Measurements from ENCODE around the gene ZDHHC16.
"Not testable (repeated sequence)": the region's sequence is repeated elsewhere in the genome, so short reads cannot be mapped to it uniquely, and the experiment has no call there.

Gene ZDHHC16

DNA sequence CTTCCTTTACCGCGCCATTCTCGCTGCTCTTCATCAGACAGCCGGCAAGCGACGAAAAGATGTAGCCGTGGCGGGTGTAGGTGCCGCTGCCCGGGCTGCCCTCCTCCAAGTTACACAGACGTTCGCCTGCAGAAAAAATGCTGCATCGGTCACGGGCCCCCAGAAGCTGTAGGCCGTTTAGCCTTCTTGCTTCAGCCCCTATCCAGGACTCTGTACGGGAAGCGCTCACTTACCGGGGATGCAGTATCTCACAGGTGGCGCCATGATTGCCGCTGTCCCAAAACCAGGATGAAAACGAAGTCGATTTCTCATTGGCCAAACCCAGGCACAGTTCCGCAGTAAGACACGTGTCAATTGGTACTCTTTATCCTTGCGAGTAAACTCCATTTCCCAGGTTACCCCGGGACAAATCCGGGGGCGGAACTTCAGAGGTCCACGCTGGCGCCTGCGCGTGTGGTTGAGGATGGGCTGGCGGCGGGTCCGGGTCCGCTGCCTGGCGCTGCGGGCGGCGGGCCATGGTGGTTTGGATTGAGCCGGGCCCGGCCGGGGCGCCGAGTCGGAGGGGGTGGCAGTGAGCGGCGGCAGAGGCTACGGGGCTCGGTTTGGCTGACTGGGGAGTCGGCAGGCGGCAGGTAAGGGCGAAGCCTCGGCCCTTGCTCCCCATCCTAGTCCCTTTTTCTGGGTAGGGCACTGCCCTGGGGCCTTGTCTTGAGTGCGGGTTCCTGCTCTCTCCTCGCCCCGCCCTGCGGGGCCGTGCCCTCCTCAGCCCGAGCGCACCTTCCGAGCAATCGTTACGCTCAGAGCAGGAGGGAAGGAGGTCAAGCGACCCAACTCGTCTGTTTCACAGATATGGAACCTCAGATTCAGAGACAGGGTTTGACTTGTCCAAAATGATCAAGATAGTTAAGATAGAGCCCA lies at the start of gene ZDHHC16, which contains the start of gene EXOSC1:
ZDHHC16 (plus strand) TSS at position 454 of the 918 bp plus-strand sequence. CDS start 5,501 bp downstream, outside the sequence.
EXOSC1 (minus strand) TSS at position 285 of the 918 bp plus-strand sequence; CDS start at position 264, 21 bp downstream.
- in situ Hi-C loops (cut with HindIII; ENCODE audit: low pct_ligation_motif_present, low pct_unique_long_range_greater_than_20kb, low sequenced_read_pairs) = no loop called here

DNA sequence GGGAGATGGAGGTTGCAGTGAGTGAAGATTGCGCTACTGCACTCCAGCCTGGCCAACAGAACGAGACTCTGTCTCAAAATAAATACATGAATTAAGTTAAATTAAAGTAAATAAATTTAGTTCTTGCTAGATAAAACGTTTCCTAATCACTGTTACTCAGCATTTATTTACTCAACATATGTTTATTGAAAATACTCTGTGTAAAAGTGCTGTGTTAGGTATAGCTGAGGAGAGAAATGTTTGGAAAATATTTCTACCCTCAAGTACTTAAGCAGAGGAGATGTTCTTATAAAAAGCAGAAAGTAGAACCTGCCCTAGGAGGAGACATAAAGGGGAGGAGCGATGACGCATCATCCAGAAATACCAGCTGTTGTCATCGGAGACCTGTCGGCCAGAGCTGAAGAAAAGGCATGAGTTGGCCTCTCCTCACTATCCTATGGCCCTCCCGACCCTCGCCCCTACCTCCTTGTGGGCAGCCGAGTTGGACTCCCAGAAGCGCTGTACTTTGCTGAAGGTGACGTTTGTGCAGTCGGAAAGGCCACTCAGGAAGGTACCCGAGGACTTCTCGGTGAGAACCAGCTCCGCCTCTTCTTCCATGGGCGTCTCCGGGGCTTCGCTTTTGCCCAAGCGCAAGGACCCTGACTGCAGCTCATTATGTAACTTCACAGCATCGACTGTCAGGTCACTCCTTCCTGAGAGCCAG lies 46.0 kb upstream of the ZDHHC16 start:
- in situ Hi-C loops (cut with HindIII; ENCODE audit: low pct_ligation_motif_present, low pct_unique_long_range_greater_than_20kb, low sequenced_read_pairs) = no loop called here

More for the DNA sequence above, at the start of gene ZDHHC16, which contains the start of gene EXOSC1:
- DNase-seq = peak; percentile 98

DNA sequence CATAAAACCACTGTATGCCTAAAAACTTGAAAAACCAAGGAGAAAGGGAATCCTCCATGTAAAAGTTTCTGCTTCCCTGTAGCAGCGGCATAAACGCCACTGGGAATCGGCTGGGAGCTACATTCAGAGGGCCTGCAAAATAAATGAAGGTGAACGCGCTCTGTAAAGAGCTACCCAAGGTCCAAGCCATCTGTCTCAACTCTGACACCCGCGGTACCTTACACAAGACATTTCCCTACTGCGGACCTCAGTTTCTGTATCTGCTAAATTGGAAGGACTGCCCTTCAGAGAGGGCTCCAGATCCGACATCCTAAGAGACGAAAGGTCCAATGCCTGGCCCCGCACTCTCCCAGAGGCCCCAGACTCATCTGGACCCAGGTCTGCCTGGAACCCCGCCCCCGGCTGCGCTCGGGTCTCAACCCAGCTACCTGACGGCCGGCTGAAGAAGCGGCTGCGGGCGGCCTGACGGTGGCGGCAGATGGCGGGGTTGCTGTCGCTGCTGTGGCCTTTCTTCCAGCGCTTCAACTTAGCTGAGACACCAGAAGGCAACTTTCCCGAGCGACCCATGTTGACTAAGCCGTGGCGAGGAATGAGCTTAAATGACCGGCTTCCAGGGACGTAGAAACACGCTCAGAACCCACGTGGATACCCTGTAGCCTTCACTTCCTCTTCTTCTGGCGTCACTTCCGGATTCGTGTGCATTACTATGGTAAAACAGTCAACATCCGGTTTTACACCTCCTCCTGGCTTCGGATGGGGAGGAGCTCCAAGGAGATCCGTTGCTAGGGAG lies 45.1 kb upstream of the ZDHHC16 start, which contains the start of gene RRP12:
RRP12 (minus strand) TSS at position 676 of the 790 bp plus-strand sequence; CDS start at position 567, 109 bp downstream.
- in situ Hi-C loops (cut with HindIII; ENCODE audit: low pct_ligation_motif_present, low pct_unique_long_range_greater_than_20kb, low sequenced_read_pairs) = no loop called here
- DNase-seq = peak; percentile 100

More for the DNA sequence above, 46.0 kb upstream of the ZDHHC16 start:
- DNase-seq = peak; percentile 85

DNA sequence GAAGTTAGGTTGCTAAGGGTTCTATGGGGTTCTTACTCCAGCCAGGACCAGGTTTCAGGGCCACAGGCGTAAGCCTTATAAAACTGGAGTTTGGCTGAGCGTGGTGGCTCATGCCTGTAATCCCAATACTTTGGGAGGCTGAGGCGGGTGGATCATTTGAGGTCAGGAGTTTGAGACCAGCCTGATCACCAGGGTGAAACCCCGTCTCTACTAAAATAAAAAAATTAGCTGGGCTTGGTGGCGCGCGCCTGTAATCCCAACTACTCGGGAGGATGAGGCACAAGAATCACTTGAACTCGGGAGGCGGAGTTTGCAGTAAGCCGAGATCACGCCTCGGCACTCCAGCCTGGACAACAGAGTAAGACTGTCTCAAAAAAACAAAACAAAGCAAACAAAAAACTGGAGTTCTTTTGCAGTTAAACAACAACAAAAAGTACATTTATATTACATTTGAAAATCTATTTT lies 44.5 kb upstream of the ZDHHC16 start:
- in situ Hi-C loops (cut with HindIII; ENCODE audit: low pct_ligation_motif_present, low pct_unique_long_range_greater_than_20kb, low sequenced_read_pairs) = no loop called here
- DNase-seq = no peak

DNA sequence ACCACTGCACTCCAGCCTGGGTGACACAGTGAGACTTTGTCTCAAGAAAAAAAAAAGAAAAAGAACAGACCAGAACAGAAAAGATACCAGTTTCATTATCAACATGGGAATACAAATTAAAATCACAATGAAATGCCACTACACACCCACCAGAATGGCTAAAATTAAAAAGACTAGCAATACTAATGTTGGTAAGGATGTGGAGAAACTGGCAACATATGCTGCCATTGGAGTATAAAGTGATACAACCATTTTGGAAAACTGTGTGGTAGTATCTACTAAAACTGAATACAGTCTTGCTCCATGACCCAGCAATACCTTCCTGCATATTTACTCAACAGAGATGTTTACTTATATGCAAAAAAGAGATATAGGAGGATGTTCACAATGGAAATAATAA lies 41.9 kb upstream of the ZDHHC16 start:
- no peak for DNase-seq
- in situ Hi-C loops (cut with HindIII; ENCODE audit: low pct_ligation_motif_present, low pct_unique_long_range_greater_than_20kb, low sequenced_read_pairs) = no loop called here

DNA sequence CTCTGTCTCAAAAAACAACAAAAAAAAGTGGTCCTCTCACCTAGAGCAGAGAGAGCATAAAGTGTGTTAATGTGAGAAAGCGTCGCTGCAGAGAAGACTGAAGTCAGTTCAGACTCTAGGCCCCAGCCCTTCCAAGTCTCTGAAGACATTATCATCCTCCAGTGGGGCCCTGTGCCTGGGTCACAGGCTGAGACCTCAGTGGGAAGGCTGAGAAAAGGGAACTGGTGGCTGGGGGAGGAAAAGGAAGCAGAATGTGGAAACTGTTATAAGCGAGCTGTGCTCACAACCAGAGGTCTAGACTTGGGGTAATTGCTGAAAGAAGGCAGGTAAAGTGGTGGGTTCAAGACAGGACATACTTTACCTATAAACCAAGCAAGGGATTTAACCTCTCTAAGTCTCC lies 39.9 kb upstream of the ZDHHC16 start:
- in situ Hi-C loops (cut with HindIII; ENCODE audit: low pct_ligation_motif_present, low pct_unique_long_range_greater_than_20kb, low sequenced_read_pairs) = no loop called here
- DNase-seq = no peak

DNA sequence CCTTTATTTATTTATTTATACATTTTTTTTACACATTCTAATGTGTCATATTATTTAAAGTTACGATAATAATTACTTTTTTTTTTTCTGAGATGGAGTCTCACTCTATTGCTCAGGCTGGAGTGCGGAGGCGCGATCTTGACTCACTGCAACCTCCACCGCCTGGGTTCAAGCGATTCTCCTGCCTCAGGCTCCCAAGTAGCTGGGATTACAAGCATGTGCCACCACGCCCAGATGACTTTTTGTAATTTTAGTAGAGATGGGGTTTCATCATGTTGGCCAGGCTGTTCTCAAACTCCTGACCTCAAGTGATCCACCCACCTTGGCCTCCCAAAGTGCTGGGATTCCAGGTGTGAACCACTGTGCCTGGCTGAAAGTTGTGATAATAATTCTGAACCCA lies 39.5 kb upstream of the ZDHHC16 start:
- DNase-seq; in situ Hi-C loops (cut with HindIII; ENCODE audit: low pct_ligation_motif_present, low pct_unique_long_range_greater_than_20kb, low sequenced_read_pairs): not testable (repeated sequence)

DNA sequence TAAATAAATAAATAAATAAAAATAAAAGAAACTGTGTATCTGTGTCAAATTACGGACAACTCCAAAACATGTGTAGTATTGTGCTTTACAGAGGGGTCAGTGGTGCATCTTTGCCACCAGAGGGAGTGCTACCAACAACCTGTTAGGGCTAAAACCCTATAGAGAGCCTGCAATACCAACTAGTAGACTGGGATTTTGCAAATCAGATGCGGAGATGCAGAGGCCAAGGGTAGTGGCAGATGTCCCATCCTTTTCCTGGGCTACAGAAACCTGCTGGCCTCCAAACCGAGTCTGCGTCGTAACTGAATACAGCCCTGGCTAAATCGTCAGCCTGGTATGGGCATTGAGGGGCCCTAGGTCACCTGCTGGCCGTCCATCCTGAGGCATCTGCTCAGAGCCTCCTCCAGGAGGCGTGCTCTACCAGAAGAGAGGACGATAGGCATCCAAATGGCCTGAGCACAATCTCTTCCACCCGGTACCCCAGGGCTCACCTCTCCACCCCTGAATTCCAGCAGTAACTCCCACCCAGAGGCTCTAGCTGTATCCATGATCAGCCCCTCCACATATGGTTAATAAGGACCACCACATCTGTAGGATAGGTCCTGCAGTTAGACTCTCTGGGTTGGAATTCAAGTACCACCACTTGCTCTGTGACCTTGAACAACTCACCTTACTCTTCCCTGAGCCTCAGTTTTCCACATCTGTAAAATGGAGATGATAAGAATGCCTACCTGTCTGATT lies 38.6 kb upstream of the ZDHHC16 start:
- peak; percentile 88 for DNase-seq
- in situ Hi-C loops (cut with HindIII; ENCODE audit: low pct_ligation_motif_present, low pct_unique_long_range_greater_than_20kb, low sequenced_read_pairs) = no loop called here

DNA sequence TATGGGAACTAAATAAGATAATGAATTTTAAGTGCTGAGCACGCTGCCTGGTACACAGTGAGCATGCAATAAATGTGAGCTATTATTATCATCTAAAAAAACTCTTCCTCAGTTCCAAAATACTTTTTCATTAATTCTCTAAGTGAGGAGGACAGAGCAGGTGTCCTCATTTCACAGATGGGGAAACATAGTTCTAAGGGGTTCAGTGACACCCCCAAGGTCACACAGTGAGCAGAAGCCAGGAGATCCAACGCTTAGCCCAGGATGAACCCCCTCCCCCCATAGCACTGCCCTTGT lies 38.1 kb upstream of the ZDHHC16 start:
- in situ Hi-C loops (cut with HindIII; ENCODE audit: low pct_ligation_motif_present, low pct_unique_long_range_greater_than_20kb, low sequenced_read_pairs) = no loop called here
- DNase-seq = no peak

DNA sequence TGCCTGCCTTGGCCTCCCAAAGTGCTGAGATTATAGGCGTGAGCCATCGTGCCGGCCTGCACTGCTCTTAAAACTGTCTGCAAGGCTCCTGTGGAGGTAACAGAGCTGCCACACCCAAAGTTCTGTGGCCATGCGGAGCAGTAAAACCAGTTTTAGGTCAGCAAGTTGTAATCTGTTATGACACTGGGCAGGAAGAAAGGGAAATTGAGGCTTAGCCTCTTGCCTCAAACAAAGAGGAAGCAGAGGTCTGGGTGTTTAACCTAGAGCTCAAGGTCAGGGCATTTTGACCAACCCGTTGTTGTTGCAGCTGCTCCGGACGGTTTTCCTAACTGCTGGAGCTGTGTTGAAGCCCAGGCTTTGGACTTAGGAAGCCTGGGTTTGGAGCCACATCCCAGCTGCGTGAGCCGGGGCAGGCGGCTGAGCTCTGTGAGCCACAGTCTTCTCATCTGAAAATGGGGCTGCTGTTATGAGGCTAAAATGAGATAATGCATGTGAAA lies 37.4 kb upstream of the ZDHHC16 start:
- DNase-seq = no peak
- in situ Hi-C loops (cut with HindIII; ENCODE audit: low pct_ligation_motif_present, low pct_unique_long_range_greater_than_20kb, low sequenced_read_pairs) = no loop called here

DNA sequence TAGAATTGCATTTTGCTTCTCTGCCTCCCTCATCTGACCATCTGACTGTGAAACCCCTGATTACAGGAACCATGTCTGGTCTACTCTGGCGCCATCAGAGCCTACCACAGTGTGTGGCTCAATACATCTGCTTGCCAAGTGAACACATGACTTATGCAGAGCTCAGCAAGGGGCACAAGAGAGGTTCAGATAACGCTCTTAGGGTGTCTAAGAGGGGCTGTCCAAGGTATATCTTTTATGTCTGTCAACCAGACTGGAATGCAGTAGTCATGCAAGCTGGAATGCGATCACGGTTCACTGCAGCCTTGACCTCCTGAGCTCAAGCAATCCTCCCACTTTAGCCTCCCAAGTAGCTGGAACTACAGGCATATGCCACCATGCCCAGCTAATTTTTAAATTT lies 34.6 kb upstream of the ZDHHC16 start:
- in situ Hi-C loops (cut with HindIII; ENCODE audit: low pct_ligation_motif_present, low pct_unique_long_range_greater_than_20kb, low sequenced_read_pairs) = no loop called here
- peak; percentile 84 for DNase-seq

DNA sequence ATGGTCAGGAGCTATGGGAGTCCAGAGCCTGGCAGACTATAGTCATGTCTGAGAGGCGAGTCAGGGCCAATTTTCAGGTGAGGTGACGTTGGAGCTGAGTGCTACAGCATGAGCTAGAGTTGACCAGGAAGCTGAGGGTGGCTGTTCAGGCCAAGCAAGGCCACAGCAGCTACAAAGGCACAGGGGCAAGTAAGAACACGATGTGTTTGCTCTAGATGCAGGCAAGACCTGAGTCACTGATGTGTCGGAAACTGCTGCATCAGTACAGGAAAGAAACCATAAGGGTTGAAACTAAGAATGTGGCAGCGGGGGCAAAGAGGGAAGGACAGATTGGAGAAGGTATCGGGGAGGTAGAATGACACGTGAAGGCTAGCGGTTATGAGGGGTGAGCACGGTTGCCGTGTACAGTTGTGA lies 33.1 kb upstream of the ZDHHC16 start:
- in situ Hi-C loops (cut with HindIII; ENCODE audit: low pct_ligation_motif_present, low pct_unique_long_range_greater_than_20kb, low sequenced_read_pairs) = no loop called here
- DNase-seq = no peak

DNA sequence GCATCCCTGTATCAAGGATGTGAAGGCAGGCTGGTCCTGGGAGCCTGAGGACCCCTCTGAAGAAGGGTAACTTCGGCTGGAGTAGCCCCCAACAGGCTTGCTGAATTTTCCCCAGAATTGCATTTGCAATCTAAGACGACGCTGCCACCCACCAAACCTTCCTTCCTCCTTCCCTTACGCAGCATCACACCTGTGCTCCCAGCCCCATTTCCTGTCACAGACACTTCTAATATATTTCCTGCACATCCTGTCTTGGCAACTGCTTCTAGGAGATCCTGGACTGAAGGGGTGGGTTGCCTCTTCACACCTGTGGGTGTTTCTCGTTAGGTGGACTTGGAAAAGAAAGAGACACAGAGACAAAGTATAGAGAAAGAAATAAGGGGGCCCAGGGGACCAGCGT lies 29.4 kb upstream of the ZDHHC16 start:
- no peak for DNase-seq
- in situ Hi-C loops (cut with HindIII; ENCODE audit: low pct_ligation_motif_present, low pct_unique_long_range_greater_than_20kb, low sequenced_read_pairs) = no loop called here

DNA sequence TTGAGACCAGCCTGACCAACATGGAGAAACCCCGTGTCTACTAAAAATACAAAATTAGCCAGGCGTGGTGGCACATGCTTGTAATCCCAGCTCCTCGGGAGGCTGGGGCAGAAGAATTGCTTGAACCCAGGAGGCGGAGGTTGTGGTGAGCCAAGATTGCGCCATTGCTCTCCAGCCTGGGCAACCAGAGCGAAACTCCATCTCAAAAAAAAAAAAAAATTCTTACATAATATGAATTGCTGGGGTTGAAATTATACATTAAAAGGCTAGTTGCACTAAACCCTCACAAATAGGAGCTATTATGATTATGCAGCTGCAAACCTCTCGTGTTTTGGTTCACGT lies 22.2 kb upstream of the ZDHHC16 start:
- DNase-seq; in situ Hi-C loops (cut with HindIII; ENCODE audit: low pct_ligation_motif_present, low pct_unique_long_range_greater_than_20kb, low sequenced_read_pairs): not testable (repeated sequence)

DNA sequence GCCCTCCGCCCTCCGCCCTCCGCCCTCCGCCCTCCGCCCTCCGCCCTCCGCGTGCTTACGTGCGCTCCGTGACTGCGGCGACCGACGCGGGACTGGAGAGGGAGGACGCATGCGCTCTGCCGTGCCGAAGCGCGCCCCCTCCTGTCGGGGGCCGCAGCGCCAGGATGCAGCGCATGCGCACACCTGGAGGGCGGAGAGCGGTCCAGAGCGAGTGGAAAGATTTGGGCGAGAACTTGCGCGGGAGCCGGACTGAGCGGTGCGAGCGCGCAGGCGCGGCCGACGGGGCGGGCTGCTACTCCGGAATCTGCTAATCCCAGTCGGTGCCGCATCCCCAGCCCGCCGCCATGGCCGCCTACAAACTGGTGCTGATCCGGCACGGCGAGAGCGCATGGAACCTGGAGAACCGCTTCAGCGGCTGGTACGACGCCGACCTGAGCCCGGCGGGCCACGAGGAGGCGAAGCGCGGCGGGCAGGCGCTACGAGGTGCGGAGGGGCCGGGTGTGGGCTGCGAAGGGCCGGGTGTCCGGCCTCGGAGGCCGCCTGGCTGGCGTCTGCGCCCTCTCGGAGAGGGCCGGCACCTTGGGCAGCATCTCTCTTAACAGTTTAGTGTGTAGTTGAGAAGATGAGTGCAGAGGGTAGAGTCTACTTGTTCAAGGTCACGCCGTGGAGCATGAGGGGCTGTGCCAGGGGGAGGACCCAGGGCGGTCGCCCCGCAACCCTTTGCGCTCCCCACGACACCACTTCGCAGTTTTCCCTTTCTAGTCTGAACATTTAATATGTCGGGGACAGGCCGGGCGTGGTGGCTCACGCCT lies 19.8 kb upstream of the ZDHHC16 start, which contains the start of gene PGAM1:
PGAM1 (plus strand) TSS at position 228 of the 812 bp plus-strand sequence; CDS start at position 345, 117 bp downstream.
- DNase-seq = peak; percentile 95
- in situ Hi-C loops (cut with HindIII; ENCODE audit: low pct_ligation_motif_present, low pct_unique_long_range_greater_than_20kb, low sequenced_read_pairs) = no loop called here

DNA sequence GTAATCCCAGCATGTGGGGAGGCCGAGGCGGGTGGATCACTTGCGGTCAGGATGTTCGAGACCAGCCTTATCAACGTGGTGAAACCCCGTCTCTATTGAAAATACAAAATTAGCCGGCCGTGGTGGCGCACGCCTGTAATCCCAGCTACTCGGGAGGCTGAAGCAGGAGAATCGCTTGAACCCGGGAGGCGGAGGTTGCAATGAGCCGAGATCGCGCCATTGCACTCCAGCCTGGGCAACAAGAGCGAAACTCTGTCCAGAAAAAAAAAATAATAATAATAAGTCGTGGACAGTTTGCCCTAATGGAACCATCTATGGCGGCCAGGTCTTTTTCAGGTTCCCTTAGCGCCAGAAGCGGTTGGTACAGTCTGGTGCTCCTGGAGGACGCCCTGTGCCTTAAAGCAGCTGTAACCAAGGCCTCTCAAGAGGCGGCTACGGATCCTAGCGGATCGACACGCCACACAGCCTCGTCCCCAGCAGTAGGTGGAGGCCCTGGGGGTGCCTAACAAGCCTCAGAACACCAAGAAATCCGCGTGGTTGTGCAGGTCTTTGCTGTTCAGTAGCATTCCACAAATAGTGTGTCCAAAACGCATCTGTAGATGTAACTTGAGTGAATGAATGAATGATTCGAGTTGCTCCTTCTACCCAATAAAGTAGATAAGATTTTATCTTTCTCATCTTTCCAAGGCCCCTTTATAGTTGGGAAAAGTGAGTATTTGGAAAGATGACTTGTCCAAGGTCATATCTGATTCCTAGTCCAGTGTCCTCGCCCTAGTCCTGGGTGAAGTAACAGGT lies 19.0 kb upstream of the ZDHHC16 start:
- in situ Hi-C loops (cut with HindIII; ENCODE audit: low pct_ligation_motif_present, low pct_unique_long_range_greater_than_20kb, low sequenced_read_pairs) = no loop called here
- DNase-seq = peak; percentile 29
